ENCODE data around the gene AVP. TPM values are rescaled to one million over a fixed set of nuclear protein-coding genes. Genes with fewer than 3 reads are reported as not detected.
"Not testable (repeated sequence)": the region's sequence is repeated elsewhere in the genome, so short reads cannot be mapped to it uniquely, and the experiment has no call there.

AVP gene
- total RNA-seq, 3 donors from 2014 or later: not detected

DNA sequence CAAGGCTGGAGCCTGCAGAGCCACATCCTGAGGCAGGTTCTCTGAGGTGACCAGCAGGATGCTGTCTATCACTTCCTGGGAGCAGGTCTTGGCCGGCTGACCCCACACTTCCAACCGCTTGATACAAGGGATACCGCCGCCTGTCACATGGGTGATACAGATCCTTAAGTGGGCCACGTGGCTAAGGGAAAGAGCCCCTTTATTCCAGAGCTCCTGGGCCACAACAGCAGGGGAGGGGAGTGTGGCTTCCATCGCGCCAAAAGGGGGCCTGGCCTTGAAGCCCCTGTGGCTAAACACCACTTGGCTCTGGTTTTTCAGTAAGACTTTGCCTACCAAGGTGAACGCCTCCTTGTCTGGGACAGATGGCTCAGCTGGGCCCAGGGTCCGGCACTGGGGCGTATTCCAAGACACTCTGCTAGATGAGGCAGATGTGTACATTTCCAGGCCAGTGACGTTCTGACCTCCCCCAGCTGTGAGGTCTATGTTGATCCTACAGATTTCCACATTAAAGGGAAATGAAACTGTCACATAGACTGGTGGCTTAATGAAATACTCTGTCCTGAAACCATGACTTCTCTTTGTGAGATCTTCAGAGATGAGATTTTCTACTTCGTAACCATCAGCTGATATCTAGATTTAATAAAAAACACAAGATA is 37.6 kb upstream of the AVP start:
- Histone ChIP-seq H3K36me3 (ENCODE audit: low read depth) (no peaks in the 10 kb centered on the region), H3K4me3 (no peak overlapping the region), H3K4me1 (ENCODE audit: low read depth) (no peaks in the 10 kb centered on the region), H3K9me3 (peaks cover 3% of the 10 kb centered on the region)
- ATAC-seq (no peak), DNase-seq (no peak)
- intact Hi-C loops (cut with DNase I, micrococcal nuclease): no loop called here
- TF ChIP-seq, protein P1, sequence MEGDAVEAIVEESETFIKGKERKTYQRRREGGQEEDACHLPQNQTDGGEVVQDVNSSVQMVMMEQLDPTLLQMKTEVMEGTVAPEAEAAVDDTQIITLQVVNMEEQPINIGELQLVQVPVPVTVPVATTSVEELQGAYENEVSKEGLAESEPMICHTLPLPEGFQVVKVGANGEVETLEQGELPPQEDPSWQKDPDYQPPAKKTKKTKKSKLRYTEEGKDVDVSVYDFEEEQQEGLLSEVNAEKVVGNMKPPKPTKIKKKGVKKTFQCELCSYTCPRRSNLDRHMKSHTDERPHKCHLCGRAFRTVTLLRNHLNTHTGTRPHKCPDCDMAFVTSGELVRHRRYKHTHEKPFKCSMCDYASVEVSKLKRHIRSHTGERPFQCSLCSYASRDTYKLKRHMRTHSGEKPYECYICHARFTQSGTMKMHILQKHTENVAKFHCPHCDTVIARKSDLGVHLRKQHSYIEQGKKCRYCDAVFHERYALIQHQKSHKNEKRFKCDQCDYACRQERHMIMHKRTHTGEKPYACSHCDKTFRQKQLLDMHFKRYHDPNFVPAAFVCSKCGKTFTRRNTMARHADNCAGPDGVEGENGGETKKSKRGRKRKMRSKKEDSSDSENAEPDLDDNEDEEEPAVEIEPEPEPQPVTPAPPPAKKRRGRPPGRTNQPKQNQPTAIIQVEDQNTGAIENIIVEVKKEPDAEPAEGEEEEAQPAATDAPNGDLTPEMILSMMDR (IDR thresholded peaks at IDR 0.05): no peak

DNA sequence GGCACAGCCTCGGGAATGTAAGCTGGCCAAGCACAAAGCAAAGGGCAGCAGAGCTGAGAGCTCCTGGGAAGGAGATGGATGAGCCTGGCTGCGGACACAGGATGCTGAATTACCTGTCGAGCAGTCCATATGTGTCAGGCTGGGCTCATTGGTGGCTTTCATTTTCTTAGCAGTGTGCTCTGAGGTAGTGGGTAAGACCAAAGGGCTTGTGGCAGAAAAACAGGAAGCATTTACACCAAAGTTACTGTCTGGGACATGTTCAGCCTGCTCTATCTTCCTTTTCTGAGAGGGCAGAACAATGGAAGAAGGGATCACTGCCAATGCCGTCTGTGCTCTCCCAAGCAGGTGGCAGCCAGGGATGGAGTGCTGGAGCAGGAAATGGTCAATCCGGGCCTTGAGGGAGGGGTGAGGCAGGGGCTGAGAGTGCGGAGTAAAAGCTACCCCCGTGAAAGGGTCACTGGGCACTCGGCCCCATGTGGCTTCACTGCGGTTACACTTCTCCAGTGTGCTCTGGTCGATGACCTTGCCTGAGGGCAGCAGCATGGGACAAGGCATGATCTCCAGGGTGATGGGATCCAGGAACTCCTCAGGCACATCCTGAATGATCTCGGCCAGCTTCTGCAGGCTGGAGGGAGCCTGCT is 36.9 kb upstream of the AVP start:
- H3K9me3 ChIP-seq: peaks cover 3% of the 10 kb centered on the region
- TF ChIP-seq, protein P1 (IDR thresholded peaks at IDR 0.05): no peak
- intact Hi-C loops (cut with DNase I, micrococcal nuclease): no loop called here
- ATAC-seq (peak; percentile 57), DNase-seq (no peak)
- no peak overlapping the region for H3K4me3 ChIP-seq
- no peaks in the 10 kb centered on the region for H3K36me3 ChIP-seq (ENCODE audit: low read depth)
- no peaks in the 10 kb centered on the region for H3K4me1 ChIP-seq (ENCODE audit: low read depth)

DNA sequence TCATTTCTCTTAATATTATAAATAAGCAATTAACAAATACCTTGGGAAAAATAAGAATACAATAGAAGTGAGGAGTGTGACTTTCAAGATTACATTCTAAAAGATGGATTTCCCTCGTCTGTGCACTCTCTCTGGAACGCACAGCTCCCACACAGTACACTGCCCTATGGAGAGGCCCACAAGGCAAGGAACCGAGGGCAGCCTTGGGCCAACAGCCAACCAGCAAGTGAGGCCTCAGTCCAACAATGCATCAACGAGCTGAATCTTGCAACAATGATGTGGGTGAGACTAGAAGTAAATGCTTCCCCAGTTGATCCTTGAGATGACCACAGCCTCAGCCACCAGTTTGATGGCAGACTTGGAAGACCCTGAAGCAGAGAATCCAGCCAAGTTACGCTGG is 34.5 kb upstream of the AVP start:
- intact Hi-C loops (cut with DNase I, micrococcal nuclease): loop anchor here in 1 of 2 donors (10.0 kb wide), 1 partner anchor 64 kb away; no protein-coding TSS in a partner anchor
- Histone ChIP-seq H3K4me3 (no peak overlapping the region), H3K4me1 (ENCODE audit: low read depth) (no peaks in the 10 kb centered on the region), H3K9me3 (no peaks in the 10 kb centered on the region), H3K36me3 (ENCODE audit: low read depth) (no peaks in the 10 kb centered on the region)
- TF ChIP-seq, protein P1 (IDR thresholded peaks at IDR 0.05): no peak
- DNase-seq: no peak
- no peak for ATAC-seq

DNA sequence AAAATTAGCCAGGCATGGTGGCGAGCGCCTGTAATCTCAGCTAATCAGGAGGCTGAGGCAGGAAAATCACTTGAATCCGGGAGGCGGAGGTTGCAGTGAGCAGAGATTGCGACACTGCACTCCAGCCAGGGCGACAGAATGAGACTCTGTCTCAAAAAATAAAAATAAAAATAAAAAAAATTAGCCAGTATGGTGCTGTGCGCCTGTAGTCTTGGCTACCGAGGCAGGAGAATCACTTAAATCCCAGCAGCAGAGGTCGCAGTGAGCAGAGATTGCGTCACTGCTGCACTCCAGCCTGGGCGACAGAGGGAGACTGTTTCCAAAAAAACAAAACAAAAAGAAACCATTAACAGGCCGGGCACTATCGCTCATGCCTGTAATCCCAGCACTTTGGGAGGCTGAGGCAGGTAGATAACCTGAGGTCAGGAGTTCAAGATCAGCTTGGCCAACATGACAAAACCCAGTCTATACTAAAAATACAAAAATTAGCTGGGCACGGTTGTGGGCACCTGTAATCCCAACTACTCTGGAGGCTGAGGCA is 33.4 kb upstream of the AVP start:
- peak in 2 of 3 donors; percentile 39 to 40 for DNase-seq
- not testable (repeated sequence) for H3K4me3 ChIP-seq

DNA sequence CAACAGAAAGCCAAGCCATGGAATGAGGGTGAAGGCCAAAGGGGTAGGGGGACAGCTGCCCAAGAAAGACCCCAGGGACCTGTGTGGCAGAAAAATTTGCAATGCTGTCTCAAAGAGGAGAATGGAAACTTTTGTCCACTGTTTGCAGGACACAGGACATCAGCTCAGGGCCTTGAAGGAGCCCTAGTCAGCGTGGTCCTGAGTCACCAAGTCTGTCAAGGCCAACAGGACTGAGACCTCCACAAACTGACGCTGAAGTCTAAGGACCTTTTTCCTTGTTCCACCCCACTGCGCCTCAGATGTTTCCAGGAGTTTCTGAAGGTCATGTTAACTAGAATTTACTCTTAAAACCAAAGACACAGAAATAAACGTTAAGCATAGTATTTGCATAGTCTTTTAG is 31.8 kb upstream of the AVP start:
- Histone ChIP-seq H3K4me3 (no peak overlapping the region), H3K36me3 (ENCODE audit: low read depth) (no peaks in the 10 kb centered on the region), H3K9me3 (no peaks in the 10 kb centered on the region), H3K4me1 (ENCODE audit: low read depth) (no peaks in the 10 kb centered on the region)
- TF ChIP-seq, protein P1 (IDR thresholded peaks at IDR 0.05): no peak
- DNase-seq: no peak
- intact Hi-C loops (cut with DNase I, micrococcal nuclease): loop anchor here in 1 of 2 donors (10.0 kb wide), 1 partner anchor 62 kb away; no protein-coding TSS in a partner anchor
- ATAC-seq: no peak

More for the DNA sequence above, 33.4 kb upstream of the AVP start:
- not testable (repeated sequence) for H3K9me3 ChIP-seq; H3K4me1 ChIP-seq (ENCODE audit: low read depth); H3K36me3 ChIP-seq (ENCODE audit: low read depth)
- intact Hi-C loops (cut with DNase I, micrococcal nuclease): loop anchor here in 1 of 2 donors (10.0 kb wide), 1 partner anchor 63 kb away; no protein-coding TSS in a partner anchor
- peak; percentile 49 for ATAC-seq
